Activated T-cell treated with anti-CD3 and anti-CD28 coated beads, Interleukin-2, amount 50 U/mL, for 72 hours (primary cell): ENCODE results near the gene ZWILCH. TPM values are rescaled to one million over a fixed set of nuclear protein-coding genes. Genes with fewer than 3 reads are reported as not detected.
"Not testable (repeated sequence)": the region's sequence is repeated elsewhere in the genome, so short reads cannot be mapped to it uniquely, and the experiment has no call there.

Experiments
- ATAC-seq, 2 donors: fragments of 150-1000 bp; cut with Tn5 transposase; replicated peaks in 1 of 2; 2 replicates each; pipeline ENCODE4 v1.10.0; 2021; ENCODE audit warnings: moderate library complexity in 2 of 2, mild to moderate bottlenecking in 1 of 2
- DNase-seq, 2 donors: peaks; one replicate each; pipeline ENCODE4 v3.0.0; 2021 to 2022; ENCODE audit warnings: mixed read lengths in 1 of 2
- H3K27ac Mint-ChIP-seq: one replicate; pipeline ENCODE4 v1.8.0; 2022; ENCODE audit warnings: mild to moderate bottlenecking, moderate library complexity, mixed read lengths
- H3K27me3 Mint-ChIP-seq: one replicate; pipeline ENCODE4 v1.8.0; 2022; ENCODE audit warnings: low read depth, mixed read lengths
- H3K36me3 Mint-ChIP-seq, 2 donors: one replicate each; pipeline ENCODE4 v1.8.0; 2022; ENCODE audit warnings: mixed read lengths in 2 of 2, mild to moderate bottlenecking in 1 of 2; ENCODE audit not compliant: insufficient read depth in 2 of 2
- H3K4me1 Mint-ChIP-seq: one replicate; pipeline ENCODE4 v1.8.0; 2022; ENCODE audit warnings: low read depth, mixed read lengths
- H3K4me3 Mint-ChIP-seq, 2 donors: one replicate each; pipeline ENCODE4 v1.8.0; 2022; ENCODE audit warnings: mild to moderate bottlenecking in 2 of 2, mixed read lengths in 2 of 2, moderate library complexity in 2 of 2
- H3K9me3 Mint-ChIP-seq, 2 donors: one replicate each; pipeline ENCODE4 v1.8.0; 2022; ENCODE audit warnings: mixed read lengths in 2 of 2
- total RNA-seq, 2 donors: library from RNA; stranded (reverse); gene quantifications; one replicate each; pipeline ENCODE4 v1.2.3, GENCODE V29; 2022

The ZWILCH gene
- total RNA-seq = 10 to 100 TPM; 25.0 to 25.1 TPM

DNA sequence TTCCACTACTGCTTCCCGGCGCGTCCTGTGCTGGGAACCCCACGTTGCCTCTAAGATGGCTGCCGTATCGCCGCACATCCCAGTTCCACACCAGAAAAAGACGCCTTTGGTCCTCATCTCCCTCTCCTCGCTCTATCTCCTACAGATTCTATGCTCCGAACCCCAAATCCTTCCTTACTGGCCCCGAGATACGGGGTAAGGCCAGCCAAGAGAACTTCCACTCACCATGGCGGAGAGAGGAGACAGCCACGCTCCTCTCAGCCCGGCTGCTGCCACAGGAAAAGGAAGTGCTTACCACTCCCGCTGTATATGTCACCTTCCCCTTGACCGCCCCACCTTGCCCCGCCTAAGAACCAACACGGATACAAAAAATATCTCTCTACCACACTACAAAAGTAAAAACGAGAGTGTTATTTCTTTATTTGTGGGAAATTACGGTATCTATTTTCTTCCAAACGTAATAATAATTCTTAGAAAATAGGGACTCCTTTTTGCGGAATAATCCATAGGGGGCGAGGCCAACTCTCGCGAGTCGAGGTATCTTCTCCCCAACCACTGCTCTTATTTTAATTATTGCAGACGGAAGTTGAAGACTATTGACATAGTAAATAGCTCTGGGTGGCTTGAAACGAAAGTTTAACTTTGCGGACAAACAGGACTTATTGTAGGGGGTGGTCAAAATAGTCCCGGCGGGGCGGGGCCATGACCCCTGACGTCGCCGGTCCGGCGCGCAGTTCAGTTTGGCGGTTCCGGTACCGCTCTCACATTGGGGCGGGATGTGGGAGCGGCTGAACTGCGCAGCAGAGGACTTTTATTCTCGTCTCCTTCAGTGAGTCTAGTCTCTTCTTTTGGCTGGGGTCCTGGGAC is at the start of gene ZWILCH, which contains the start of gene RPL4:
Gene ZWILCH, plus strand, starts transcription at position 764 of the 867 bp plus-strand sequence. Its CDS starts 13 bp downstream, at position 777.
Gene RPL4, minus strand, starts transcription at position 293 of the 867 bp plus-strand sequence. Its CDS starts 65 bp downstream, at position 228.
- peak within 1 kb of the TSS; percentile 88 to 98 for H3K4me3 Mint-ChIP-seq
- H3K4me1 Mint-ChIP-seq = peaks cover 66% of the 10 kb centered on the region
- H3K27me3 Mint-ChIP-seq = no peaks in the 10 kb centered on the region
- H3K36me3 Mint-ChIP-seq = peaks cover 21 to 48% of the 10 kb centered on the region in 2 donors
- DNase-seq = peak; percentile 85 to 87
- H3K27ac Mint-ChIP-seq = peak within 1 kb of the TSS; percentile 100
- H3K9me3 Mint-ChIP-seq = no peaks in the 10 kb centered on the region
- peak; percentile 90 to 92 for ATAC-seq

DNA sequence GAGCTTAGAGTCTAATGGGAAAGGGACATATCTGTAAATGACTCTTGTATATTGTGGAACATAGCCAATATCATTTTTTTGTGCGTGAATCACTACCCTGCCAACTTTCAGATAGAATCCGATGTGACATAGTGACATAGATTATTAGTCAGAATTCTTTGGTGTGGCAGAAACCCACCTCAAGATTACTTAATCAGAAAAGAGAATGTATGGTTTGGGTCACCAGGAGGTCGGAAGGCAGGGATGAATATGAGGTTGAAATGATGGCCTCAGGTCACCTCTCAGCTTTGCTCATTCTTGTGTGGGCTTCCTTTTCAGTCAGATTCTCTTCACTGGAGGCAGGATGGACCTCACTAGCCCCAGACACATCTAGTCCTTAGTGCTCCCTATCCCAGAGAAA is 48.9 kb upstream of the ZWILCH start:
- DNase-seq = peak; percentile 9 to 19
- Mint-ChIP-seq H3K4me3 (no peak overlapping the region), H3K27ac (no peak overlapping the region), H3K27me3 (no peaks in the 10 kb centered on the region), H3K4me1 (peaks cover 12% of the 10 kb centered on the region), H3K36me3 (peaks cover 0 to 2% of the 10 kb centered on the region in 2 donors), H3K9me3 (no peaks in the 10 kb centered on the region)
- ATAC-seq = peak; percentile 83 to 94

DNA sequence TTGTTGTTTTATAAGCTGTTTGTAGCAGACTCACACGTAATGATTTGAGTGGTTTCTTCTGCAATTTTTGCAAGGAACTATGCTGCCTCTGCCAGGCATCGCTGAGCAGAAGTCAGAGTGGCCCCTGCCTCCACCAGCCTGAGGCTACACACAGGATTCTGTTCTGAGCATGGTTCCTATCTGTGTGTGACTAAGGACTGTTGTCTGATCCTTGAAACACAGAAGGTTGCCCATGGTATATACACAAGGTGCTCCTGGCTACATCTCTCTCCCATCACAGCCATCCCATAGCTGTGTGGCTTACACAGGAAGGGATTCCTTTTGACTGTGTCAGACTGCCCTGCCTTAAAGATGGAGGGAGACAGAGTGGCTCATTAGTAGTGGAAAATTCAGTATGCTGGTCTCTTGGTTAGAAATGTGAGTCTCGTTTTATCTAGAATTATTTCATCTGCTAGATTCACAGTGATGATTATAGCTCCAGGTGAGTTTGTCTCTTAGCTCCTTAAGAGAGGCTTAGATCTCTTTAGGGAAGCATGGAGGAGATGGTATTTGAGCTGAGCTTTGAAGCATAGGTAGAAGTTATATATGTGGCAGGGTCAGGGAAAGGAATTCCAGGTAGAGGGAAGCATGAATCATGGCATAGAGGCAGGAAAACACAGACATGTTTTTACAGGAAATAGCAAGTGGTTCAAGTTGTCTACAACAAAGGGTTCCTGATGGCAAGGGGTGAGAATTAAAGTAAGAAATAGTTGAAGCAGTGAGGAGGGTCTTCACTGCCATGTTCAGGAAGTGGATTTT is 45.1 kb upstream of the ZWILCH start:
- peak overlapping the region; percentile 74 for H3K27ac Mint-ChIP-seq

DNA sequence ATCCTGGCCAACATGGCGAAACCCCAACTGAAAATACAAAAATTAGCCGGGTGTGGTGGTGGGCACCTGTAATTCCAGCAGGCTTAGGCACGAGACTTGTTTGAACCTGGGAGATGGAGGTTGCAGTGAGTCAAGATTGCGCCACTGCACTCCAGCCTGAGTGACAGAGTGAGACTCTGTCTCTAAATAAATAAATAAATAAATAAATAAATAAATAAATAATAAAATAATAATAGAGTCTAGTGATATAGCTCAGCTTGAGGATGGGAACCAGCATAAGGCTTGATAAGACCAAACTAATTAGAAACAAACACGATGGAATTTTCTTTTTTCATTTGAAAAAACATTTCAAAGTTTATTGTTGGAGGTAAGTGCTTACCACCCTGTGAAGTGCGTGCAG is 43.8 kb upstream of the ZWILCH start:
- DNase-seq, H3K27me3 Mint-ChIP-seq, H3K4me3 Mint-ChIP-seq, H3K9me3 Mint-ChIP-seq, H3K27ac Mint-ChIP-seq, H3K36me3 Mint-ChIP-seq, H3K4me1 Mint-ChIP-seq, ATAC-seq: not testable (repeated sequence)

More for the DNA sequence above, 45.1 kb upstream of the ZWILCH start:
- no peaks in the 10 kb centered on the region for H3K9me3 Mint-ChIP-seq
- no peak overlapping the region for H3K4me3 Mint-ChIP-seq
- DNase-seq (no peak), ATAC-seq (no peak)
- no peaks in the 10 kb centered on the region for H3K27me3 Mint-ChIP-seq
- H3K36me3 Mint-ChIP-seq = peaks cover 1 to 5% of the 10 kb centered on the region in 2 donors
- peaks cover 12% of the 10 kb centered on the region for H3K4me1 Mint-ChIP-seq

DNA sequence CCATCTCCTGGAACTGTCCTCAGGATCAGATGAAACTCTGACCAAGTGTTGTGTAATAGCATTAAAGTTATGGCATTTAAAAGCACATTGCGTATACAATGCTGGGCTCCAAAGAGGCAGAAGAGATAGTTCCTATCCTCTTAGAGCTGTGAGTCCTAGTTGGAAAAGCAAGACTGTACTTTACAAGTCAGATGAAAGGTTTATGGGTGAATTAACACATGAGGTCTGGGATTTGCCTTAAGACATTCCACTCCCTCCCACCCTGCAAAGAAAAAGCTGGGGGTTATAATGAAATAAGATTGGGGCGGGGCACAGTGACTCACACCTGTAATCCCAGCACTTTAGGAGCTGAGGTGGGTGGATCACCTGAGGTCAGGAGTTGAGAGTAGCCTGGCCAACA is 43.2 kb upstream of the ZWILCH start:
- Mint-ChIP-seq H3K4me1 (no peaks in the 10 kb centered on the region), H3K27ac (no peak overlapping the region), H3K4me3 (no peak overlapping the region), H3K27me3 (no peaks in the 10 kb centered on the region), H3K36me3 (peaks cover 3 to 8% of the 10 kb centered on the region in 2 donors), H3K9me3 (no peaks in the 10 kb centered on the region)
- ATAC-seq = no peak
- no peak for DNase-seq

DNA sequence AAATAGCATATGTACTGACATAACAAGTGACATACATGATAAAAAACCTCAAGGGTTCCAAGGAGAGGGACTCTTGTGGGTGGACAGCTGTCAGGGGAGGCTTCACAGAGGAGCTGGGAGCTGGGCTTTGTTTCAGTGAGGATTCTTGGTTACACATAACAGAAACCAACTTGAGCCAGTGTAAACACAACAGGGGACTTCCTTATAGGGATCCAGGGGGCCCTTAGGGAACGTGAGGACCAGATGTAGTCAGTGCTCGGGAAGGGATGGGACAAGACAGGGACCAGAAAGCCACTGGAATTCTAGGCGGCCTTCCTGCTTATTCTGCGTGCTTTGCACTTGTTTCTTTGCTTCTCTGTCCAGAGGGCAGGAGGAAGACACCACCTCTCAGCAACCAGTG is 42.5 kb upstream of the ZWILCH start:
- DNase-seq (no peak), ATAC-seq (no peak)
- no peaks in the 10 kb centered on the region for H3K9me3 Mint-ChIP-seq
- no peaks in the 10 kb centered on the region for H3K4me1 Mint-ChIP-seq
- no peak overlapping the region for H3K27ac Mint-ChIP-seq
- no peak overlapping the region for H3K4me3 Mint-ChIP-seq
- H3K36me3 Mint-ChIP-seq = peaks cover 3 to 12% of the 10 kb centered on the region in 2 donors
- H3K27me3 Mint-ChIP-seq = no peaks in the 10 kb centered on the region

GRCh38 chr15:66465294-66465693 is 39.8 kb upstream of the ZWILCH start:
- H3K36me3 Mint-ChIP-seq = peaks cover 4 to 15% of the 10 kb centered on the region in 2 donors
- not testable (repeated sequence) for H3K4me3 Mint-ChIP-seq, H3K4me1 Mint-ChIP-seq, H3K27ac Mint-ChIP-seq, H3K9me3 Mint-ChIP-seq, ATAC-seq, DNase-seq, H3K27me3 Mint-ChIP-seq

- not testable (repeated sequence) for H3K27ac Mint-ChIP-seq, DNase-seq, H3K4me3 Mint-ChIP-seq, H3K27me3 Mint-ChIP-seq, H3K9me3 Mint-ChIP-seq, ATAC-seq
- peaks cover 4 to 15% of the 10 kb centered on the region in 2 donors for H3K36me3 Mint-ChIP-seq
- peaks cover 27% of the 10 kb centered on the region for H3K4me1 Mint-ChIP-seq
These were observed 37.7 kb upstream of the ZWILCH start for GRCh38 chr15:66467162-66468040.

DNA sequence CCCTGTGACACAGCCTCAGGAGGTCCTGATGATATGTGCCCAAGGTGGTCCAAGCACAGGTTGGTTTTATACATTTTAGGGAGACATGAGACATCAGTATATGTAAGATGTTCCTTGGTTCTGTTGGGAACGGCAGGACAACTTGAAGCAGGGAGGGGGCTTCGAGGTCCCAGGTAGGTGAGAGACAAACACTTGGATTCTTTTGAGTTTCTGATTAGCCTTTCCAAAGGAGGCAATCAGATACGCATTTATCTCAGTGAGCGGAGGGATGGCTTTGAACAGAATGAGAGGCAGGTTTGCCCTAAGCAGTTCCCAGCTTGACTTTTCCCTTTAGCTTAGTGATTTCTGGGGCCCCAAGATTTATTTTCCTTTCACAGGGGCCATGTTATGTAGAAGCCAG is 34.3 kb upstream of the ZWILCH start:
- H3K36me3 Mint-ChIP-seq = peaks cover 1 to 13% of the 10 kb centered on the region in 2 donors
- ATAC-seq, DNase-seq, H3K9me3 Mint-ChIP-seq, H3K27me3 Mint-ChIP-seq: not testable (repeated sequence)
- H3K4me3 Mint-ChIP-seq = peak overlapping the region in 1 of 2 donors; percentile 3
- H3K27ac Mint-ChIP-seq = peak overlapping the region; percentile 40
- H3K4me1 Mint-ChIP-seq = peaks cover 49% of the 10 kb centered on the region

DNA sequence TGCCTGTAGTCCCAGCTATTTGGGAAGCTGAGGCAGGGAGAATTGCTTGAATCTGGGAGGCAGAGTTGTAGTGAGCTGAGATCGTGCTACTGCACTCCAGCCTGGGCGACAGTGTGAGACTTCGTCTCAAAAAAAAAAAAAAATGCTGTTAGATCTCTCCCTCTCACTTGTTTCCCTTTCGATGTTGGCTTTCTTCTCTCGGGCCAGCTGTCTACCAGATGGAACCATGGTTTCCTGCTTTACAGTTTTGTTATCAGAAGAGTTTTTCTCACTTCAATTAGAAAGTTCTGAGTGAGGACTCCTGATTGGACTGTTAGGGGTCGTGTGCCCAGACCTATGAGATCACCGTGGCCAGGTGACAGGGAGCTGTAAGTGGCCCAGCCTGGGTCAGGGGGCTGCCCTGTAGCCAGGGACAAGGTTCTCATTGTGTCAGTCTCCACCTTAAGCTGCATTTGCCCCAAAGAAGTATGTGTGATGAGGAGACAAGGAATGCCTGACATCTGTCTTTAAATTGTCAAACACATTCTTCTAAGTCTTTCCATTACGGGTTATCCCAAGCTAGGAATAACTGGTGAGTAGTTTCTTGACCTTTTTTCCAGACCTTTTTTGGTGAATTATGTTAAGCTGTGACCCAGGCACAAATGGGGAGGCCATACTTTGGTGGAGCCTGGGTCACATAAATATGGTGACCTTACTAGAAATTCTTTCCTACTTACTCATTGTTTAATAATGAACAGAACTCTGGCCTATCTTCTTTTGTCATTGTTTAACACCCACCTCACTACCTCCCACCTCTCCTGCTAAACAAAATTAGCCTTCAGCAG is 32.7 kb upstream of the ZWILCH start:
- Mint-ChIP-seq H3K9me3 (no peaks in the 10 kb centered on the region), H3K27ac (peak overlapping the region; percentile 64), H3K36me3 (peaks cover 1 to 5% of the 10 kb centered on the region in 2 donors), H3K4me3 (peak overlapping the region; percentile 51 to 65), H3K4me1 (peaks cover 61% of the 10 kb centered on the region), H3K27me3 (no peaks in the 10 kb centered on the region)
- peak; percentile 85 to 90 for ATAC-seq
- DNase-seq = peak; percentile 16 to 25

DNA sequence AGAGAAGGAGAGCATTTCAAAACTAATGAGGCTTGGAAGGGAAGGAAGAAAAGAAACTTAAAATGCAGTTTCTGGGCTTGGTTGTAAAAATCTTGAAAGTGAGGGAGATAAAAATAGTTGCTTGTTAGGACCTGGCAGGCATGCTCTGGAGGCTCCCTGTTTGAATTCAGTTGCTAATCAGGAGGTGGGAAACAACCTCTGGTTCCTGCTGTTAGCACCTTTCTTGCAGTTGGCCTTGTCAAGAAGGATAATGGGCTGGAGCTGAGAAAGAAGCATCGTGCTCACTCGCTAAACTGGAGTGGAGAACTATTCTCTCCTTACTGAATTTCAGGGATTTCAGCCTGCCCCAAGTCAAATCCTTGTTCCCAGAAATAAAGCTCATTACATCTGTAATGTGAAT is 31.0 kb upstream of the ZWILCH start:
- Mint-ChIP-seq H3K27ac (no peak overlapping the region), H3K27me3 (no peaks in the 10 kb centered on the region), H3K36me3 (peaks cover 0 to 5% of the 10 kb centered on the region in 2 donors), H3K4me1 (peaks cover 61% of the 10 kb centered on the region), H3K4me3 (no peak overlapping the region), H3K9me3 (no peaks in the 10 kb centered on the region)
- ATAC-seq (no peak), DNase-seq (no peak)

DNA sequence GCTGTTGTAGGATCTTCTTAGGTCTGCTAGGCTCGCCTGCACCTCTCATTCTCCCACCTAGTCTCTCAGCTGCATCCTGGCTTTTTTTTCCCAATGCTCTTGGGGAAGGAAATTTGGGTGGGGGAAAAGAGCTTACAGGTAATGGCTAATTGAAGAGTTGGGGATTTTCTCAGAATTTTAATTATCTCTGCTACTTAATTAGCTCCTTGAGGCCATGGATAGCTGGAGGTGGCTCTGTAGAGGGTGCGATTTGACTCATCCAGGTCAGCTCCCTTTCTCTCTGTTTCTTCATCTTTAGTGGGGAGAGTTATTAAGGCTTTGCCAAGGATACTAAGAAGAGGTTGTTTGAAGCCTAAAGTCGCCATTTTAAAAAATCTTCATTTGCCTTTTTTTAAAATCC is 30.2 kb upstream of the ZWILCH start:
- H3K4me1 Mint-ChIP-seq = peaks cover 58% of the 10 kb centered on the region

More for the DNA sequence above, 30.2 kb upstream of the ZWILCH start:
- no peaks in the 10 kb centered on the region for H3K9me3 Mint-ChIP-seq
- no peak overlapping the region for H3K27ac Mint-ChIP-seq
- no peaks in the 10 kb centered on the region for H3K27me3 Mint-ChIP-seq
- ATAC-seq (no peak), DNase-seq (no peak)
- peaks cover 0 to 3% of the 10 kb centered on the region in 2 donors for H3K36me3 Mint-ChIP-seq
- no peak overlapping the region for H3K4me3 Mint-ChIP-seq
